Activated T-cell treated with anti-CD3 and anti-CD28 coated beads for 48 hours (primary cell): Measurements from ENCODE around the gene PLET1.

Experiments
- DNase-seq: peaks from one replicate; pipeline ENCODE4 v3.0.0-alpha.2; 2020; ENCODE audit warnings: low read depth

Gene PLET1

DNA sequence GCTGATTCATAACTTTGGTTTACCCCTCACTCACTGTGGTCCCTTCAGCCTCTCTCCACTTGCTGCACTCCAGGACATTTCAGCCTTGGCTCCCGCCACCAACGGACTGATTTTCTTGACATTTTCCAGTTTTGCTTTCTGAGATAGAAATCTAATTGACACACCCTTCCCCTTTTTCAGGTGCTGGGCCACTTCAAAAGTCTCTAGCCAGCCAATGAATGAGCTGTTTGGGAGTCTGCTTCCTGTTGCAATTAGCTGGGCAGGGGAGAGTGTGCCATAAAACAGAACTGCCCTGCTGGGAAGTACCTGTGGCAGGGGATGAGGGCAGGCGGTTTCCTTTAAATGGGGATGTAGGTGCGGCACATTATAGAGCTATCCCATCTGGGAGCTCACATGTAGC lies 21.1 kb upstream of the PLET1 start:
- DNase-seq = no peak

DNA sequence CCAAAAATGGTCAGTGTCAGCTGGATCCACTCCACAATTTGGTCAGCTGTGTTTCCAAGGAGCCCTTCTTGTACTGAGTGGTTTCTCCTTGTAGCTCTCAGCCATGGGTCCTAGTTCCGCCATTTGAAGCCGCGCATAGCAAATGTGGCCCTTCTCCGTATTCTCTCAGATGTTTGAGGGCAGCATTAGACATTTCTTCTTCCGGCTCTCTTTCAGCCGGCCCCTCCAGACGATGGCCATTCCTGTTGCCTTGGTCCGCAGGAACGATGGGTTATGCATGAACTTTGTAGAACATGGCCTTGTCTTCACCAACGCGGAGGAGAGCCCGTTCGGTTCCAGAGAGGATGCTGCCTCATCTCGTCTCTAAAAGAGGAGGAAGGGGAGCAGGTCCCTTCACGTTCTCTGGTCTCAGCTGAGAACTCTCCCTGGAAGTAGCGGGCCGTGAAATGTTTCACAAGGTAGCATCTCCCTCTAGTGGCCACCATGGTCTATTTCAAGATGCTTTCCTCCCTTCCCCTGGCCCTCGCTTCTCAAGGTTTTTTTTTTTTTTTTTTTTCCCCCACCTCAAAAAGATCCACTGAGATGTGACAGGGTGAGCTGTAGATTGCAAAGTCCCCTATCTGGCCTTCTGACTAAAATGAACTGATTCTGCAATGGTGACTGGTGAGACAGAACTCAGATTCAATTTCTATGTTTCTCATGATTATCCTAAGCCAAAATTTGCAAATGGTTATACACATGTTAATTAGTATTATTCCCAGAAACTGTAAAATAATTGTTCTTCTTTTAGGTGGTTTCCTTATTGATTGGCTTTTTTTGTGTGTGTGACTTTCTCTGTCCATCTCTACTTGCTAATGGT lies 19.8 kb upstream of the PLET1 start:
- peak; percentile 38 for DNase-seq

DNA sequence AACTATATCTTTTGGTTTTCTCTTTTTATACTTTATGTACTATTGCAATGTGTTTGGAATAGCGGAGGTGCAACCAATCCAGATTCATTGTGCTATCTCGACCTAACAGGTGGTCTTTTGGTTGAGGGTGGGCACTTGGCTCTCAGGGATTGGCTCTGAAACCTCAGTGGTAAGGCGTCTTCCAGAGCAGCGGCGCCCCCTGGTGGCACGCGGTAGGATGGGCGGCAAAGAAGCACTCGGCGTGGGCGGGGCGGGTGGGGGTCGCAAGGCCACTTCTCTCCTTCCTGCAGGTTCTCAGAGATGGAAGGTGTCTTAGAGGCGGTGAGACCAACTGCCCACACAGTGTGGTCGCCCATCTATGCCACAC lies 19.2 kb upstream of the PLET1 start:
- DNase-seq = peak; percentile 71

DNA sequence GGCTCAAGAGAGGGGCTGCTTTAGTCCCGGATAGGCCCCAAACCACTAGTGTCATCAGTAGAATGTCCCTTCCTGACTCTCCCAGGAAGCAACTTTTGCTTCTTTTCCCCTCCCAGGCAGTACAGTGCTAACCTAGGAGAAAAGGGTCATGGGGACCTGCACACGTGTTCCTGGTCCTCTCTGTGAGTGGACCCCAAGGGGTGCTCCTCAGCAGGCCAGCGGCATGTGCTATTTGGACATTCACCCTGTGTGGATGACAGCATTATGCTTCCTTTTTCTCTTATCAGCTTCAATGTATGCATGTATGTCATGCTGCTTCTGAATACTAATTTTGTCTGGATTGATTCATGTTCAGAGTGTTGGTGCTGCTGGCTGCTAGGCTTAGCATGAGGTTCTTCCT lies 18.1 kb upstream of the PLET1 start:
- no peak for DNase-seq

DNA sequence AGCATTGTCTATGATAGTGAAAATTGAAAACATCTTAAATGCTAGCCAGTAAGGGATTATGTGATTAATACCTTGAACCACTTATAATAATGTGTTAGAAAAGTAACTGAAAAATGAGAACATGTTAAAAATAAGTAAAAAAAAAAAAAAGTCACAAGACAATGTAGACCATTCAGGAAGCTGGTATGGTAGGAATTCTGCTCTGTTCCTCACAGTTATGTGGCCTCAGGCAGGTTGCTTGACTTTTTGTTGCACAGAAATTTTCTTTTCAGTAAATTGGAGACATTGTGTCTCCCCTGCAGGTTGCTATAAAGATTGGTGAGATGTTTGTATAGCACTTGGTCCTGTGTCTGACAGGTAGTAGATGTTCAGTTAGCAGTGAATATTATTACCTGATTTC lies 17.3 kb upstream of the PLET1 start:
- no peak for DNase-seq

DNA sequence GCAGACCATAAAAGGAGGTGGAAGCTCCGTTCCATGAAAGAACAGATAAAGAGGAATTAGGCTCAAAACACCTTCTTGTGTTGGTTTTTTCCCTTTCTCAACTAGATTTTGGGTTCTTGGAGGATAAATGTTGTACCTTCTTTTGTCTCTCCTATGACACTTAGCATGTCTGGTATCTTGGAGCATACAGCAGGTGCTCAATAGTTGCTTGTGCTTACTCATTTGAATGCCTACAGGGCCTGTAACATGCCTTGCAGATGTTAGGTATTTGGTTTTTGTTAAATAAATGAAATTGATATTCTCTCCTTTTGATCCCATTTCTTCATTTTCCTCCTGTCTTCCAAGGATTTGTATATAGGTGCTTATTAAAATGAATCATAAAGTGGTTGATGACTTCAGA lies 16.4 kb upstream of the PLET1 start:
- DNase-seq = no peak

DNA sequence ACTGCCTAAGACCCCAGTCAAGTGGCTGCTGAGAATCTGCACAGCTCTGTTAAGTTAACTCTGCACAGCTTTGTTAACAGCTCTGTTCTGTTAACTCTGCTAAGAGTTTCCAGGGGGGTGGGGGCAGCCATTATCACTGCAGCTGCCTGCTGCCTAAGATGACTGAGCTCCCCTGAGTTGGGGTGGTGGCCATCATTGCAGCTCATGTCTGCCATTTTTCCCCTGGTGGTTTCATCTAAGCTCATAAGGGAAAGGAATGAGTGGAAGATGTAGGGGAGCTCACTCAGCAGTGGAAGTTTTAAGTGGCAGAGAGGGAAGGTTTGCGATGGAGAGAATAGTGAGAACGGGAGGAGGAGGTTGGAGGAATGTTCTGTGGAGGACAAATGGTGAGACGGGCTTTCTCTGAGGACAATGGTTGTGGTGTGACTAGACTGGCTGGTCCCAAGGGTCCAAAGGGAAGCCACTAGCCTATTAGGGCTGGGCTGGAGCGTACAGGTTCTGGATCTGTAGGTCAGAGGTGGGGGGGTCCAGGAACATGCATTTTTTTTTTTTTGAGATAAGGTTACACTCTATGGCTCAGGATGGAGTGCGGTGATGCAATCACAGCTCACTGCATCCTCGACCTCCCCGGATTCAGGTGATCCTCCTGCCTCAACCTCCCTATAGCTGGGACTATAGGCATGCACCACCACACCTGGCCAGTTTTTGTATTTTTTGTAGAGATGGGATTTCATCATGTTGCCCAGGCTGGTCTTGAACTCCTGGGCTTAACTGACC lies 13.5 kb upstream of the PLET1 start:
- no peak for DNase-seq

DNA sequence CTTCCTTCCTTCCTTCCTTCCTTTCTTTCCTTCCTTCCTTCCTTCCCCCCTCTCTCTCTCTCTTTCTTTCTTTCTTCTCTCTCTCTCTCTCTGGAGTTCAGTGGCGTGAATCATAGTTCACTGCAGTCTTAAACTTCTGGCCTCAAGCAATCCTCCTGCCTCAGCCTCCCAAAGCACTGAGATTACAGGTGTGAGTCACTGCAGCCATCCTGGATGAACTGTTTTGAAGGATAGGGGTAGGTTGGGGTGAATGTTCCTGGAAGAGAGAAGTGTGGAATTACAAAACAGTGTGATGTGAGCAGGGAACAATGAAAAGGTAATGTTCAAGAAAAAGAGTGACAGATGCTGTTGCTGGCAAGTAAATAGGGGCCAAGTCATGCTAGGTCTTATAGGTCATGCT lies 12.4 kb upstream of the PLET1 start:
- no peak for DNase-seq

DNA sequence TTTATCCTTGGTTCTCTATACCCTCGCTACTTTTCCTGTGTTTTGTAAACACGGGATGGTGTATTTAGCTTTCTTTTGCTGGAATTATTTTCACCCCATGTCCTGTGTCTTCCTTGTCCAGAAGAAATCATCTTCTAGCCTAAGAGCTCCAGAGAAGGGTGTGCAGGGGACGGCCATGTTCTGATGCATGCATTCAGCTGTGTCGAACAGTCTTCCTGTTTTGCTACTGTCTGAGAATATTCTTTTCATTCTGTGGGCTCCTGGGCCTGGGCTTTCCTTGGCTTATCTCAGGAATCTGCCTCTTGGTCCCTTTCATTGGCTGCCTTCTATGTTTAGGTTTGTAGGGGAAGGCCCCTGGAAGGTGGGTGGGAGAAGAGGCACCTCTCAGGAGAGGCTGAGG lies 10.6 kb upstream of the PLET1 start:
- DNase-seq = no peak

DNA sequence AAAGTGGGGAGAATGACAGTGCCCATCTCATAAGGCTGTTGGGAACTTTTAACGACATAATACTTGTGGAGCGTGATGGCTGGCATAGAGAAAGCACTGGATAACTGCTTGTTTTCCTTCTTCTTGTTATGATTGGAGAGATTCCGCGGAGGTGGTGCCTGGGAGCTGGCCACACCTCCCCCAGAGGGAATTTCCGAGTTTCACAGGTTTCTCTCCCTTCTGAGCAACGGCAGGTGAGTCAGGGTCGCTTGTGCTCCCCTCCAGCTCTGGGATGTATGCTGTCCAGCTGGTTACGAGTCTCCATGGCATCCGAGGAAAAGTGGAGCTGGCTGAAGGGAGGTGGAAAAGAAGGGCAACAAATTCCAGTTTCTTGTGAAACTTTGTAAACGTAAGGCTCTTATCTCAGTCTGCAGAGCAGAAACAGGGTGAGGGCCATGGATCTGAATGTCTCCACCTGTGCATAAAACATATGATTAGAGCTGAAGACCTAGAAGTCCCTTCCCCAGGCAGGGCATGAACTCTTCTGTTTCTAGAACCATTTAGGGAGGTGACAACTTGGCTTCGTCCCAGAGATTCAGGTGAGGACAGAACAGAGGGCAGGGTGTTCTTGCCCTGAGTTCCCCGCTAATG lies 10.0 kb upstream of the PLET1 start:
- no peak for DNase-seq

DNA sequence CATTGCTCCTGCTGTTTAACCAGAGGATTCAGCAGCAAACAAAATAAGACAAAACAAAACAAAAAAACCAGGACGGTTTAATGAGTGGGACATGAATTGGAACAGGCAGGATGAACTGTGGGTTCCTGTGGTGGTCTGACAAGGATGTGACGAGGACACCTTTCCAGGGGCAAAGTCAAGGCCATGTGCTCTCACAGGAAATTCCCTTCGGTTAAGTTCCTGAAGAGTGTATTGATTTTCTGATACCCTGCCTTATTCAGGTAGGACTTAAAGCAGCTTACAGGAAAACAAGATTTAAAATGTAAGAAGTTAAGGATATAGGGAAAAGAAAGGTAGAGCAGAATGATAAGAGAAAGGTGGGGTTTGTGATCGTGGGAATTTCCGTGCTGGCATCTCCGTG lies 8.5 kb upstream of the PLET1 start:
- DNase-seq = no peak

DNA sequence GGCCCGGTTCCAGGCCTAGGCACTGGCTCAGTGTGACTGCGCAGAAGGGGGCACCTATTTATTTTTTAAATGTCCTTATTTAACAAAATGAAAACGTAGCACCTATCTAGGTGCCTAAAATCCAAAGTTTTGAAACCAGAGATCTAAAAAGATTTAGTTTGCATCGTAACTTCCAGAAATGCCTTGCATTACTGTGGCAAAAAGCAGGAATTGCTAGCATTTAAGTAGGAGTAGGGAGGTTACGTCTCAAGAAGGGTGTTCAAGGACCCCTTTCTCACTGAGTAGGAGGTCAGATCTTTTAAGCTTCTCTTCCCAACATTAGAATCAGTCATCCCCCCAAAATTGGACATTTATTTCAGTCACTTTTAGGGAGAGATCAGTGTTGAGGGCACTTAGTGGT lies 7.7 kb upstream of the PLET1 start:
- no peak for DNase-seq

DNA sequence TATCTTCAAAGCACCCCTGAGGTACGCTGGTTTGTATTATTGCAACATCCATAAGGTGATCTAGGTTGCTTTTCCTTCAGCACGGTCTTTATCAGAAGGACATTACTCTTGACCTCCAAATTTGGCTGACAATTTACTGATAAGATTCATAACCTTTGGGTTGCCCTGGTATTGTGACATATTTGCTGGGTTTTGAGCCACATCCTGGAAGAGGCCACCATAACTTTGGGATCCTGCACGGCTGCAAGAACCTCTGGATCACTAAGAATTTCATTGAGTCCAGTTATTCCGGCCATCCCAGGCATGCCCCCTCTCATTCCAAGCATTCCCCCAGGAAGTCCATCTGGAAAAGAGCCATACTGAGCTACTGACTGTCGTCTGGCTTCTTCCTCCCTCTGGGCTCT lies 6.5 kb upstream of the PLET1 start:
- DNase-seq = no peak

DNA sequence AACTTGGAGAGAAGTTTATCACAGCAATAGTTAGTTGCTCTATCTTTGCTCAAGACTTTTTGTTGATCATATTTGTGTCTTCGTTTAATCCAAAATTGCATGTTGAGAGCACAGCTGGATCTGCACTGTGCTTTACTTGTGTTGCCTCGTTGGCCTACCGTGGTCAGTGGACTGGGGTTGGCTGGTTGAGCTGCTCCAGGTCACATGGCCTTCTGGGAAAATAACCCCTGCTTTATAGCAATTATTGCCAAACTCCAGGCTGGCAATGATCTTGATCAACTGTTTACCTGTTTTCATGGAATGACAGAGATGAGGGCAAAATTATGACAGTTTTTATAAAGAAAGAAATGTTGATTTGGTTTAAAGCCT lies 5.7 kb upstream of the PLET1 start:
- no peak for DNase-seq

DNA sequence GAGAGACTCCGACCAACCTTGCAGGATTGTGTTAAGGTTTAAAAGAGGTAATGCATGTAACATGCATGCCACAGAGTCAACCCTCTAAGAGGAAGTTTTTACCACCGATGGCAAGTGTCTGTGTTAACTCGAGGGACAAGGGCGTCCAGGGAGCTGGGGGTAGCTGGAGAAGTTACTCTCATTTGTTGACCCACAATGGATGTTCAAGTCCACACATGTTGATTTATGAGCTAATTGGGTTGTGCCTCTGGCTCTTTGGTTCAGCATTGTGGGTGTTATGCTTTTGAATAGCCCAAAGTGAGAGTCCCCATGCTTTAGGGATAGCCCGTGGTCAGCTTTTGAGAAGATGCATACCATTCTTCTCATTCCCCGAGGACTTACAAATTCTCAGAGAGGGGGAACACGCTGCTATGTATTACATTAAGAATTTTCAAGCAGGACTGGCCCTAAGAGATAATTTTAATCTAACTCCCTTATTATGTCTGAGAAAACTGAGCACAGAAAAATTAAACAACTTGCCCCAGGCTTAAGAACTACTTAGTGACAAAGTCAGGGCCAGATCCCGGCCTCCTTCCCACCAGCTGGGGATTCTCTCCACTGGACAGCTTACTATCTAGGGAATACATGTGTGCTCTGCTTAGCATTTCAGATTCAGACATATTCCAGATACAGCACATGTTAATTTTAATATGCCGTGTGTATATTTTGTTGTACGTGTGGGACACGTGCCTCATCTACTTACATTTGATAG lies 5.2 kb upstream of the PLET1 start:
- DNase-seq = no peak

DNA sequence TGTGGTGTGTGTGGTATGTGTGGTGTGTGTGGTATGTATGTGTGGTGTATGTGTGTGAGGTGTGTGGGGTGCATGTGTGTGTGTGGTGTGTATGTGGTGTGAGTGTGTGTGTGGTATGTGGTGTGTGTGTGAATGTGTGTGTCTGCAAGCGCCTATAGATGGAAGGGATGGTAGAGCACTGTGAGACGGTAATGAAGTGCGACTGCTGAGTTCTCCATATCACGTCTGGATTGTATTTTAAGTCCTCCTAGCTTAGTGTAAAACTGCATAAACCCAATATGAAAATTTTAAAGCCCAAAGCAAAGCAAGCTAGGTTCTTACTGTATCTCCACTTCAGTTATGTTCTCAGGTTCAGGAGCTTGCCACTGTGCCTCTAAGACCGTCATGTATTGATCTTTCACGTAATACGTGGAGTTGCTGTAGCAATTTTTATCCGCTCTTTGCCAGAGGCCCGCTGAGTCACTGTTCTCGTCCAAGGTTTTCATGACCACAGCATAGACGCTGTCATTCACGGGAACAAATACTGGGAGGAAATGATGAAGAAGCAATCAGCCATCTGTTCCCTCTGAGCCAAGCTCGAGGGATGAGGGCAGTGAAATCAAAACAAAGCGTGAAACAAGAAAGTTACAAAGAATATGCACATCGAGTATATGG lies 5.5 kb downstream of the PLET1 start:
- DNase-seq = no peak

DNA sequence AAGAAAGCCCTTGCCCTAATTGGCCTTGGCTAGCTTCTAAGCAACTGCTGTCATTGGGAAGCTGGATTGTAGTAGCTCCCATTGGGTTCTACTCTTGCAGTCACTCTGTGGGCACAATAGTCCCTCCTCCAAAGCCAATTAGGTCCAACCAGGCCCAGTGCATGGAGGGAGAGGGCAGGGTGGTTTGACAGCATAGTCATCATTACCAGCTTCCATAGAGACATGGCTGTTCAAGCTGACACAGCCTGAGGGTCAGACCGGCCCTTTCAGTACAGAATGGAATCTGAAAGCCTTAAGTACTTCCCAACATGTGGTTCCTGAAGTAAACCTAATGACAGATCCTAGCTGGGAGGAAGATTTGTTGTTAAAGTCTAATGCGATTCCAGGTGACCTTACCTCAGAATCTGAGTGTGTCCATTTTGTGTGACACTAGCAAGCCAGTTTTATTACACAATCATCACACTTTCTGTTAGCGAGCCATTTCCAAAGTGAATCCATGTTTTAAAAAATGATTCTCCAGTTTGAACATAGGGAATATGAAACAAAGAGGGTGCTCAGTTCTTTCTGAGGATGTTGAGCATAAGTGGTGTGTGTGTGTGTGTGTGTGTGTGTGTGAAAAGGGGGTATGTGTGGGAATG lies 6.9 kb downstream of the PLET1 start:
- no peak for DNase-seq

DNA sequence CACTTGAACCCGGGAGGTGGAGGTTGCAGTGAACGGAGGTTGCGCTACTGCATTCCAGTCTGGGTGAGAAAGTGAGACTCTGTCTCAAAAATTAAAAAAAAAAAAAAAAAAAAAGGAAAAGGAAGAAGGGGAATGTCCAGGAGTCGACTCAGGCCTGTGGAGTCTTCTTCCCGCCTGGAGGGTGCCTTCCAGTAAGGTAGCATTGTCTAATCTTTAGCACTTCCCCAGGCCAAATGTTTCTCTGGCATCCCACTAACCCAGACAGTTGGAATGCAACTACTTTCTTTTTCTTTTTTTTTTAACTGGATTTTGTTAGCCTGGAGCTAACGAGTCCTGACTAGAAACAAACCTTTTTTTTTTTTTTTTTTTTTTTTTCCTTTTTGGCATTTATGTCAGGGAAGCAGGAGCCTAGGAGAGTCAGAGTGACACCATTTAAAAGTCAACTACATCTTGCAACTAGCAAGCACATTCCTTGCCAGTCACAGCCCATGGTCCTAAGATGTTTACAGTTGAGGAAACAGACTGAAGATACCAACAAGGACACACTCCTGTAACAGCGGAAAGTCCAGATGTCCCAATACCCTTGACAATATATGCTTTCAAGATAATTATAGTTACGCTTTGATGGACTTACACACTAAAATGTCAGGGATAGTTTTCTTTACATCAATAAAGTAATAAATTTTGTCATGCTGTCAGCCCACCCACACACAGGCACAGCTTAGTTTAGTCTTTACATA lies 10.6 kb downstream of the PLET1 start:
- DNase-seq = no peak

DNA sequence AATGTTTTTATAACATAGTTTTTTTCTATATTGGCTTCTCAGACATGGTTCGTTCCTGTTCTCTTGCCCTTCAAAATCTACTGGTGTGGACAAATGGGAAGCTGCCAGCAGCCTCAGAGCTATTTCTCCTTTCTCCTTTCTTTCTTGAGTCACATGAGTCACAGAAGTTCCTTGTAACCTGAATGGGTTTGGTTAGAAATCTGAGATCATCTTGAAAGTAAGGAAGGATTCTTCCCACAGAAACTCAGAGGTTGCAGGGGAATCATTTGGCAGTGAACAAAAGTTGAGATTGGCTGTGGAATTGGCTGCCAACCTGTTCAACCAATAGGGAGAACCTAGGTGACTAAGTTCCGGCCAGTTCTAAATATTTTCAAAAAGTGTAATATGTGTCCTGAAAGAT lies 12.5 kb downstream of the PLET1 start:
- DNase-seq = no peak

DNA sequence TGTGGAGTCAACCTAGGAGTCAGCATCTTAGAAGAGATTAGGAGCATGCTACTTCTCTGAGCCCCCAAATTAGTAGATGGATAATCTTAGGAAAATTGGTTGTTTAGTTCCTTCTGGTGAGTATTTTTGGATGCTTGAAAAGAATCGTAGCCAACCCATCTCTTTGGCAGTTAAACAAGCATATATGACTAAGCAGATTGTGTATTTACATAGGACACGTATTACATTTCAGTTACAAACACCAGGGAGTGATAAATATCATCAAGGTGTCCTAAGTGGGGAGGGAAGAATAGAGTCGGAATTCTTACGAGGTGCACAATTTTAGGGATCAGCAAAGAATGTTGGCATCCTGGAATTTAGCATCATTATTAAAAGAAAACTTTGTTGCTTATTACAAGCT lies 13.5 kb downstream of the PLET1 start:
- no peak for DNase-seq

DNA sequence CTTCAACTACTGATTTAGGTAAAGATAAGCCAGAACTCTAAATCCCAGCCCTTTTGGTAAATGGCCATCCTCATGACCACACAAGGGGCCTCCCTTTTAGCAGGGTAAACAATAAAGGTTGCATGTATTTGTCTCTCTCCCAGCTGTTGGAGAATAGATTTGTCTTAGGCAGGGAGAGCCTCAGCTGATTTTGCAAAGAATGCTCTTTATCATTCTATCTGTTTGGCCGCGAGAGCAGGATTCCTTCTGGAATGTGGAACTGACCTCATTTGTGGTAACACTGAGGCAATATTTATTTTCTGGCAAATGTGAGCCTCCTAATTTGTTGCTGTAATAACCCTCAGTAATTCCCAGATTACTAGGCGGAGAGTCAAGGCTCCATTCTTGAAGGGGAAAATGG lies 19.2 kb downstream of the PLET1 start:
- no peak for DNase-seq
